Body of pancreas (tissue), 4 donors: Measurements from ENCODE around the gene SEPSECS.

ENCODE experiments used
- CTCF ChIP-seq, 7 experiments: fragments of 450-650 bp in 4 of 7; fragments of 200-600 bp in 3 of 7; sonication (generic) in 3 of 7; IDR thresholded peaks; one replicate each; pipeline ENCODE4 v1.5.1; 2016 to 2019; ENCODE audit warnings: antibody characterized with exemption in 7 of 7
- POLR2A ChIP-seq, 3 donors: fragments of 450-650 bp; IDR thresholded peaks; one replicate each; pipeline ENCODE4 v1.6.1; 2016; ENCODE audit warnings: antibody characterized with exemption in 3 of 3, mild to moderate bottlenecking in 2 of 3

- TF ChIP-seq CTCF (IDR thresholded peaks at IDR 0.05) = no peak
- TF ChIP-seq POLR2A (IDR thresholded peaks at IDR 0.05) = no peak
Measured at GRCh38 chr4:25171201-25171865, 11.1 kb upstream of the SEPSECS start.
